Ovary (tissue), 1 donor: ENCODE results near the gene APOA4.

Experiments used
- EP300 ChIP-seq: sonication (generic); formaldehyde crosslinking; IDR thresholded peaks from one replicate; pipeline ENCODE4 v1.6.1; 2017; ENCODE audit warnings: antibody characterized with exemption
- POLR2A ChIP-seq: fragments of 450-650 bp; IDR thresholded peaks from one replicate; pipeline ENCODE4 v1.6.1; 2017; ENCODE audit warnings: antibody characterized with exemption, mild to moderate bottlenecking, moderate library complexity

- TF ChIP-seq EP300 (no peak), POLR2A (no peak)
These were observed 42.6 kb upstream of the APOA4 start for GRCh38 chr11:116865696-116866095.
